GM19452 (cell line): ENCODE data around the gene ZNF112.
"Not testable (repeated sequence)": the region's sequence is repeated elsewhere in the genome, so short reads cannot be mapped to it uniquely, and the experiment has no call there.

Source experiments
- ATAC-seq: cut with Tn5 transposase; IDR thresholded peaks from one replicate; pipeline ENCODE4 v1.9.1; 2021; ENCODE audit not compliant: unreplicated experiment

The ZNF112 gene

DNA sequence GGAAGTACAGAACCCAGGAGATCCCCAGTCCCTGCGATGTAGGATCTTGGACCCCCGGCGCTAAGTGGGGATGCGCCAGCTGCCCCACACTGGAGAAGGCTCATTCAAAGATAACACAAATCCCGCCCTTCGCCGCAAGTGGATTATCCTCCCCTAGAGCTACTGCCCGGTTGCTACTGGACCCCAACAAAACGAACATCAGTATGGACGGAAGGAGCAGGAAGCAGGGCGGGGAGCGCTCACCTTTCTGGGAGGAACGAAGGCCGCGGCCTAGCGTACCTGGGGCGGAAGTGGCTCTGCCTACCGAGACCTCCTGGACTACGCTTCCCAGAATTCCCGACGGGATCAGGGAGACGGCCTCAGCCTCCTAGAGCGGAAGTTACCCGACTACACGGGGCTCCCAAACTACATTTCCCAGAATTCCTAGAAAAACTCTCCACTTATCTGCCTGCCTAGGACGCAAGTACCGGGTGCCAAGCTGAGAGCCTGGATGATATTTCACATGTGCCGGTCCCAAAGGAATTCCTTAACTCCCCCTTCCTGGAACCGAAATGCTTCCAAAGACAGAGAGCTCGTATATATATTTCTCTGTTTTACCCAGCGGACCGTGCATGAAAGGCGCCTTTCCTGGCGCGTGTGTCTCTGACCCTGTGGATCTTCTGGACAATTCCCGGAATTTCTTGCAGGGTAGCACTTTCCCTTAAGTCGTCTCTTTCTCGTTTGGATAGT lies at the start of gene ZNF112:
Gene ZNF112, minus strand, starts transcription at position 298 of the 729 bp plus-strand sequence. CDS start 16,141 bp downstream, outside the sequence.
- ATAC-seq: no peak

DNA sequence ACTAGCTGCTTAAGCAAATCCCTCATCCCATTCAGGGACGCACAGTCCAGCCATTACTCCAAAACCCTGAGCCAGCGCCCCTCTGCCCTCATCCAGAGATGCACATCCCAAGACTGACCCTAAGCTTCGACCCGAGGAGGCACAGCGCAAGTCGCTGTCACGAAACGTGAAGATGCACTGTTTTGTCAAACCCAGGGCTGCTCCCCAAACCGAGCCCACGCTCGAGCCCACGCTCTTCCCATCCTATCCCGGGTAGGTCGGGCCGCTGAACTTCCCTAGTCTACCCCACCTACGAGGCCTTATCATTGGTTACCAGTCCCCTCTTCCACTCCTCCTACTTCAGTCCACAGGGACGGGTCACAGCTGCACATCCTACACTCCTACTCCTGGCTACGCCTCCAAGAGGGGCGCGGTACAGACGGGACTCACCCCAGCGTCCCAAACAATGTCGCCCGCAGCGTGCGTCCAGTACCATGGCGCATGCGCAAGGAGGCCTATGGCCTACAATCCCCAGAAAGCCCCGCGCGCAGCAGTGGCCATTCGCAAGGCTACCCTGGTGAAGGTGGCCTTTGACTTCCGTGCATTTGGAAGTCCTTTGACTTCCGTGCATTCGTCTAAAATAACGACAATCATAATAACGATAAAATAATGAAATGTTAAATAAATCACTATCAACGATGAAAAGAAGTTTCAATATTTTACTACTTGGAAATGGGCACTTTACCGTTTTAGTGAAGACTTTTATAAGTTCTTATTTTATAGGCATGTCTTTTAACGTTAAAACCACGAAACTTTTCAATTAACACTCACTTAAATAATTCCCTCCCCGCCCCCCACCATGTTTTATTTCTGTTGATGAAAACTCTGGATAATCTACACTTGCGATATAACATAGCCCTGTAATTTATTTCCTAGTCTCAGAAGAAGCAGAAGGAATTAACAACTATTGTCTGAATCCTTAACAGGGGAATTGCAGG lies 44.9 kb upstream of the ZNF112 start, which contains the start of gene ZNF285:
Gene ZNF285, minus strand, starts transcription at position 470 of the 977 bp plus-strand sequence. CDS start 4,395 bp downstream, outside the sequence.
- ATAC-seq: no peak

DNA sequence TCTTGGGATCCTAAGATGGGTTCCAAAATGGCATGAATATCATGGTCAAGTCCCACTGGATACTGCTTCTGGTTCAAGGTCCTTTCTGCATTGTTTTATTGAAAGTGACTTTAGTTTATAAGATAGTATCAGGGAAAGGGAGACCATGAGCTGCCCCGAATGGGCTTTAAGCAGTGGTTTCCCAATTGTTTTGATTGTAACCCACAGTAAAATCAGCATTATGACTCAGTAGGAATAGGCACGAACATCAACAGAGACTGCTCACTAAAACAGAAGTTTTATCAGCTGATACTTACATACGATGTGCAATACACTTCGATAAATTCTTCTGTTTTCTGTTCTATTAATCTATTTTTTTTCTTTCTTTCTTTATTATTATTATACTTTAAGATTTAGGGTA lies 32.8 kb upstream of the ZNF112 start:
- not testable (repeated sequence) for ATAC-seq

DNA sequence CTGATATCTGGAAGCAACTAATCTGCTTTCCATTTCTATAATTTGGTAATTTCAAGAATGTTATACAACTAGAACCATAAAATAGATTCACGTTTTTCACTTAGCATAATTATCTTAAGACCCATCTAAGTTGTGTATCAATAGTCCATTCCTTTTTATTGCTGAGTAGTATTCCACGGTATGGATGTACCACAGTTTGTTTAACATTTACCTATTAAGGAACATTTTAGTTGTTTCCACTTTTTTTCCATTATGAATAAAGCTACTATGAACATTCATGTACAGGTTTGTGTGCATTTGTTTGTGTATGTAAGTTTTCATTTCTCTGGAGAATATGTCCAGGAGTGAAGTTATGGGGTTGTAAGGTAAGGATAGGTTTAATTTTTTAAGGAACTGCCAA lies 18.3 kb upstream of the ZNF112 start:
- no peak for ATAC-seq

DNA sequence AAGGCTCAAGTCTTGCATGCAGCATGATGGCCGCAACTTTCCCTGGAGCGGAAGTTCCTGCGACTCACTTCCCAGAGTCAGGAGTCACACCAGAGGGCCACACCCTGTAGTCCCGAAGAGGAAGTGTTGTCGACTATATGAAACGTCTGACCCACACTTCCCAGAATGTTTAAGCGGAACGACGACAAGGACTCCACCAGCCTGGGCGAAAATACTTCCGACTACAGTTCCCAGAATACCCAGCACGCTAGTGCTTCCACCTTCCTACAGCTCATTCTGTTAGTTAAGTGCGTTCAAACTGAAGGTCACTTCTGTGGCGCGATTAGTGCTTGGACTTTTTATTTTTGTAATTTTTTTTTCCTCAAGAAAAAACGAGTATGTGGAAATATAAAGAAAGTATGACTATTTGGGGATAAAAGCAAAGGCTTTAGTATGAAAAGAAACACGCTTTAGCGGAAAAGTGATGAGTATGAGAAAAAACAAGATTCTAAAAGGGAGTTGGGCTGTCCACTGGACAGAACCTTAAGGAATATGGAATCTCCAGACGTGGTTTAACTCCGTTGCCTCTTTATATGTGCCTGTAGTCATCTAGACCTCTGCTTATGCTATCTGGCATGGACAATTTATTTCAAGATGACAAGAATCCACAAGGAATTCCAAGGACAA lies 15.5 kb upstream of the ZNF112 start:
- ATAC-seq: no peak

DNA sequence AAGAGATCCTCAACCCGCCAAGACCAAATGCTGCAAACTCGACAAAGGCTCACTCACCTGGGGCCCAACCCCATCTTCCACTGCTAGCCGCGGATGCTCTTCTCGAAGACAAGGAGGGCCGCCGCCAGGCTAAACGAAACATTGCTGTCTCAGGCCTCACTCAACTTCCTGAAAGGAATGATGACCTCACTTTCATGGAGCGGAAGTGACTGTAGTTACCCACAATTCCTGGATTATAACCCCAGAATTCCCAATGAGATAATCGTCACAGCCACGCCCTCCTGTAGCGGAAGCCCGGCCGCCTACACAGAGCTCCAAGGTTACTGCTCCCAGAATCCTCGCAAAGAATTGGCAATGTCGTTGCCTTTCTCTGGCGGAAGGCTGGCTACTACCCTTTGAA lies 10.5 kb upstream of the ZNF112 start:
- ATAC-seq: no peak

DNA sequence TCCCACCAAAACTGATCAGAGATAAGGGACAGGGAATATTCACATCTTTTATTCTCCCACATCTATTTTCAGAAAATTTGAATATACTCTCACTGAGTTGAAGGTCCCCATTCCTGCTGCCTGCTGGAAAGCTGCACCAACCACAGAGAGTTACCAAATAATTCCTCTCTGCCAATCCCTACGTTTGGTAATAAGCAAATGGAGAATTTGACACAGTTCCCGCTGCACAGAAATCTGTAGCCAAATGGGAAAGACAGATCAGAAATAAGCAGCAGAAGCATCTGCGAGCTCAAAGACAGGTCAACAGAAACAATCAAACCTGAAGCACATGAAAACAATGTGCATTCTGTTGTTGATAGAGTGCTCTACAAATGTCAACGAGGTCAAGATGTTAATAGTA lies 9.9 kb downstream of the ZNF112 start:
- no peak for ATAC-seq

DNA sequence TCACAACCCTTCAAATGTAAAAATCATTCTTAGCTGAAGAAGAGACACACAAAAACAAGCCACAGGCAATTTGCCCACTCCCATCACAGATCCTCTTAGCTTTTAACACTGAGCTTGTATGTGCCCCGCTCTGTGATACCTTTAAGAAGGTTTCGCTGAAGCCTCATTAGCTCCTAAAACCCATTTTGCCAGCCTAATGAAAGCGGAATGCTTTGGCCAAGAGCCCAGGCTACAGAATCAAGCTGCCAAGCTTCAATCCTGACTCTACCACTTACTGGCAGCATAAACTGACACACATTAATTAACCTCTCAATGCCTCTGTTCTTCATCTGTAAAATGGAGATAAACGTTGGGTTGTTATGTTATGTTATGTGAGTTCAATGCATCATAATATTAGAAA lies 10.5 kb downstream of the ZNF112 start:
- ATAC-seq: no peak

DNA sequence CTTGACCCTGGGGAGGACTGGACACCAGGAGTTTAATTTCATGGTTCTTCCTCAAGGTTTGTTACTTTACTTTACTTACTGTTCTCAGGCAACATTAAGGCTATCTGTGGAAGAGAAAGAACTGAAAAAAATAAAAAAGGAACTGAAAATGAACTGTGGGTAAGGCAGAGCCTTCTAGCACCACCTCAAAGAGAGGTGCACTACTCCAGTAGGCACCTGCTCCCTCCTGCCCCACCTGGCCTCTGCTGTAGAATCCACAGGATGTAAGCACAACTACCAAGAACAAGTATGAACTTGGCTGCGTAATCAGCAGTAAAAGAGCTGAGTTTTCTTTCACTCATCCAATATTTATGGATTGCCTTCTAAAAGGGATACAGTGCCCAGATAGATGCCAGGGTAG lies 12.2 kb downstream of the ZNF112 start:
- no peak for ATAC-seq

DNA sequence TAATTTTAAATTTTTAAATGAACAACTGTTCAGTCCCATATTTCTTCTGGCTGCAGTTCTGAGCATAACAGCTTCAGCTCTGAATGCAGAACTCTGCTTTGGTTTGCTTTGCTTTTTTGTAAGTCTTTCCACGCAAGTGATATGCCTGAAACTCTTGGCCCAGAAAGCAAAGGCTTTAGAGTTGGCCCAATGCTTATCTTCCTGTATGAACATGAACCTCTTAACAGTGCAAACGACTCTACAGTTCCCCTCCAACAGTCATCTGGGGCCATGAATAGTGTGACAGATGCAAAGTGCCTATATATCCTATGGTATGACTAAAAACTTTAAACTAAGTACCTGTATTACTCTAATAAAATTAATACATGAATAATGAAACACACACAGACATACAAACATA lies 14.7 kb downstream of the ZNF112 start:
- ATAC-seq: no peak

DNA sequence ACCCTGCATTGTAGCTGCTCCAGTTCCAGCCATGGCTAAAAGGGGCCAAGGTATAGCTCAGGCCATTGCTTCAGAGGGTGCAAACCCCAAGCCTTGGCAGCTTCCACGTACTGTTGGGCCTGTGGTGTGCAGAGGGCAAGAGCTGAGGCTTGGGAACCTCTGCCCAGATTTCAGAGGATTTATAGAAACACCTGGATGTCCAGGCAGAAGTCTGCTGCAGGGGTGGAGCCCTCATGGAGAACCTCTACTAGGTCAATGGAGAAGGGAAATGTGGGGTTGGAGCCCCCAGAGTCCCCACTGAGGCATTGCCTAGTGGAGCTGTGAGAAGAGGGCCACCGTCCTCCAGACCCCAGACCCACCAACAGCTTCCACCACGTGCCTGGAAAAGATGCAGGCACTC lies 21.8 kb downstream of the ZNF112 start:
- not testable (repeated sequence) for ATAC-seq

DNA sequence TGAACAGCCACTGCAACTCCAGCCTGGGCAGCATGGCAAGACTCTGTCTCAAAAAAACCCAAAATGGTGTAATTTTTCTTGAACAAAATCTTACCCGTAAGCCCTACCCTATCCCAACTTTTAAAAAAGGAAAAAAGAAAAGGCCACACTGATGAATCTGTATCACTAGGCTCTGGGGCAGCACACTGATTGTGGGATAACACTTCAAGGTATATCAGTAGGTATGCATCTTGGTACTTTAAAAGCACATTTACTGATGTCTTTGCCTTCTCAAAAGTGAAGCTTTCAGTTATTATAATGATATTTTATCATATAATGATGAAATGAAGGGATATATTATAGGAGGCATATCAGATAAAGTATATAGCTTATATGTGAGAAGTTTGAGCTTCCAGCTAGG lies 24.3 kb downstream of the ZNF112 start:
- ATAC-seq: no peak

DNA sequence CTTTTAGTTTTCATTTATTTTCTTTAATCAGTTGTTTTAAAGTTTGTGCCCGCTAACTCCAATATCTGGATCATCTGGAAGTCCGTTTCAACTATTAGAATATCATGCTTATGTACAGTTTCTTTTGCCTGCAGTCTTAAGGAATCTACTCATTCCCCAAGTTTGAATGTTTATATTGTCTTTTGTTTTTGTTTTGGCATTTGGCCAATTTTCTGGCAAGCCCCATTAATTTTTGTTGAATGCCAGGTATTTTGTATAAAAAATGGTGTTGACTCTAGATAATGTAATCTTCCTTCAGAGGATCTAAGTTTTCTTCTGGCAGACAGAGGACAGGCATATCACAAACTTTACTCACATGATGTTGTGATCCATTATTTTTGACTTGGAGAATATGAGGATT lies 40.6 kb downstream of the ZNF112 start:
- ATAC-seq: no peak

DNA sequence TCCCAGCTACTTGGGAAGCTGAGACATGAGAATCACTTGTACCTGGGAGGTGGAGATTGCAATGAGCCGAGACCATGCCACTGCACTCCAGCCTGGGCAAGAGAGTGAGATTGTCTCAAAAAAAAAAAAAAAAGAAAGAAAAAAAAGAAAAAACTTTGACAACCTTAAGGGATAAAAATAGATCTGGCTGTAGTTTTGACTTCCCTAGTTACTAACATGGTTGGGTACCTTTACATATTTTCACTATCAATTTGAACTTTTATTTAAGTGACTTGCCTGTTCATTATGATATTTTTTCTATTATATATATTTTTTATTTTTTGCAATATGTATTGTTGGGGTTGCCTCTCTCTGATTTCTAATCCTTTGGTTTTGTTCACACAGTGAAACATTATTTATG lies 43.2 kb downstream of the ZNF112 start:
- no peak for ATAC-seq

DNA sequence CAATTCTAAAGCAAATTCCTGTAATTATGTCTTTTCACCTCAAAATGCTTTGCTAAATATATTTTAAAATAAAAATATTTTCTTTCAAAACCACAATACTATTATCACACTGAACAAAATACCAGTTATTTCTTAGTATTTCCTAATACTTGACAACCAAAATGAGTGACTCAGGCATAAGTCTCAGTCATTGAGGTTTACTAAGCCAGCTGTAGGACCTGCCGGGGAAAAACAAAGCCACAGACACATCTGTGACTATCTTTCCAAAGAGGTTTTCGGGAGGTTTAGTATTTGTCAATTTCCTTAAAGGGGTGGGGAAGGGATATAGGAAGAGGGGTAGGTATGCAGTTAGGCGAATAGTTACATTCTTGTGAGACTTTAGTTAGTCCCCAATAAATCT lies 48.5 kb downstream of the ZNF112 start:
- no peak for ATAC-seq

DNA sequence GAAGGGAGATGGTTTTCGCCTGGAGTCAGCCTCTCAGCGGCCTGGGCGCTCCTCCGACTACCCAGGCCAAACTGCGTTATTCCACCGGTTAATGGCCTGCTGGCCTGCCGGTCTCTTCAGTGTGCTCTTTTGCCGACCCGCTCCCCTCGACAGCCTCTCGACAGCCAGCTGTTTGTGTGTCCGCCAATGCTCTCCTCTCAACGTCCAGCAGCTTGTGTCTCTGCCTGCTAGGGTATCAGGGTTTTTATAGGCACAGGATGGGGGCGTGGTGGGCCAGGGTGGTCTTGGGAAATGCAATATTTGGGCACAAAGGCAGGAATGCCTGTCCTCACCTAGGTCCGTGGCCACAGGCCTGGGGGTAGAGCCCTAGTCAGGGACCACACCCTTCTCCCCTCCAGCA lies 50.2 kb downstream of the ZNF112 start:
- ATAC-seq: no peak

DNA sequence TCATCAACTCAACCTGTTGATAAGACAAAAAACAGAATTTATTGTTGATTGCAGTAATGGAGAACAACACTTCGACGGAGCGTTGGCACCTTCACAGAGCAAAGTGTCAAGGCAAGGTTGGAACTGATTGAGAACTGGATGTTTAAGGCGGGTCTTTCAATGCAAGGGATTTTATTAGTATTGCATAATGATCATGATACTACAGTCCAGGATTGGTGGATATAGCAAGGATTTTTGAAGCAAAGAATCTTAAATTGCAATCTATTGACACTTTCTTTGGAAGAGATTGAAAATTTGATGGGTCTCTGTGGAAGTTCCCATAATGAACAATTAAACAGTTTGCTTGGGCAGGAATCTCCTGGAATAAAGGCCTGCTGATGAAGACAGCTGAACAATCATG lies 51.0 kb downstream of the ZNF112 start:
- no peak for ATAC-seq

DNA sequence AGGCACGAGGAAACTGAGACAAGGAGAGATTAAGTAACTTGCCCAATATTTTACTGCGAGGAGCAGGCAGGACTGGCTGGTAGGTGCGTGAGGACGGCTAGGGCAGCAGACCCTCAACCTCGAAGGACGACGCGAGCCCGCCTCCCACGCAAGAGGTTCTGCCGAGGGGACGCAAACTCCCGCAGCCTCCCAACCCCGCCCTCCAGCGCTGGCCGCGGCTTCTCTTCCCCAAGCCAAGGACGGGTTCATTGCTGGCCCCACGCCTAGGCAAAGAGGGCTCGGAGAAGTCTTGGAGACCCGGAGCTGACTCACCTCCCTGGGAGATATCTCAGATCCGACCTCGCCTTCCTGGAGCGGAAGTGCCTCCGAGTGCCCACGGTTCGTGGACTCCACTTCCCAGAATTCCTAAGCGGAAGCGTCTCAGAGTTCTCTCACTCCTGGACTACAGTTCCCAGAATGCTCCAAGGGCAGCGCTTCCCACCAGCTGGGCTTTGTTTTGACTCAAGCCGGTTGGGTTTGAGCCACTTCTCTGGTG lies 51.8 kb downstream of the ZNF112 start, which contains the start of gene ZNF235:
Gene ZNF235, minus strand, starts transcription at position 367 of the 535 bp plus-strand sequence. CDS start 1,621 bp downstream, outside the sequence.
- peak; percentile 91 for ATAC-seq

DNA sequence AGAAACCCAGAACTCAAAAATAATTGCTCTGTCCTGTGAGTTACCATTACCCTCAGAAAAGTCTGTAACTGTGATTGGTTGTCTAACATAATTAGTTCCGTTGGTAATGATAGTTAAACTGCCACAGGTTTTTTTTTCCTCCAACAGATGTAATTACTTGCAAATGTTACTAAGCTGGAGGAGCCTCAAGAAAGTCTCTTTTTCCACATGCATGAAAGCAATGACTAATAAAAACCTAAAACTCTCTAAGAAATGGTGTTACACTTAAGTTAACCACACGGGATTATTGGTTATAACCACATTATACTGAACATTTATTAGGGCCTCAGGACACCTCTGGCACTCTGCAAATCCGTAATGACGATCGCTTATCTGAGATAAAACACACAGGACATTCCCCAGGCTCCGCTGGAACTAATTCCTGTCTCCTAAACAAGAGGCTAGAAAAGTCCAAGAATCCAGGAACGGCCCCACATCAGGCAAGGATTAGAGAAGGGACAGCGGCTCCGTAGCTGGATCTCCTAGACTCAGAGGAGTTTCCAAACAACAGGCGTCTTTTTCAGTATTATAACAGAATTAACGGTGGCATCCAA lies 52.4 kb downstream of the ZNF112 start:
- no peak for ATAC-seq

DNA sequence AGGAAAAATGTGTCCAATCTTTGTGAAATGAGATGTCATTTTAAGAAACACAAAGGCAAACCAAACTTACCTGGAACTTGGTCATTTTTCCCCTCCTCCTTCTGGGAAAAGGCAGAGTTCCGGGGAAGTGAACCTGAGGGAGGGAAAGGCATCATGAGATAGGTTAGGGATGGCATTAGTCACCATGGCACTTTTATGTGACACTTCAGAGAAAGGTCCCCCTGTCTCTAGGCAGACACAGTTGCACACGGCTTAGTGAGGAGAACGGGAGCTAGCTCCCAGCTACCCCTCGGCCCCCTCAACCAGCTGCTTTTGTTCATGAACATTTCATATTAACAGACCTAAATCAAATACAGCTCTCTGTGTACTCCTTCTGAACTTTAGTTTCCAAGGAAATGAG lies 53.2 kb downstream of the ZNF112 start:
- ATAC-seq: no peak

DNA sequence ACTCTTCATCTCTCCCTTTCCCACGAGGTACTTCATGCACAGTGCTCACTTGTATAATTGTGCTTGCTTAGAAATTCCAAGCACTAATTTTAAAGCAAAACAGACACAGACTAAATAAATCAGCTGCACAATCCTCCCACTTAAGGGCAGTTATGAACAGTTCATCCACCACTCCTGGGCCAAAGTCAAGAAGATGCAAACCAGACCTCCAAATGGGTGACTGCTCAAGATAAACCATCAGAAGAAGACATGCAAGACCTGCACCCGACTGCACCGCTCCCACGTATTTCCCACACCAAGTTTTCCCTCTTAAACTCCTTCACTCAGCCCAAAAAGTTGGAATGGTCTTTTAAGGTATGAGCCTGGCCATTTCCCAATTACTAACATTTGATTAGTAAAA lies 71.5 kb downstream of the ZNF112 start:
- no peak for ATAC-seq
